Endothelial cell (in vitro differentiated cells): ENCODE results near the gene PPARA. TPM values are rescaled to one million over a fixed set of nuclear protein-coding genes. Genes with fewer than 3 reads are reported as not detected.

Source experiments
- DNase-seq: peaks from one replicate; pipeline ENCODE4 v3.0.0; 2021; ENCODE audit warnings: low spot score
- H3K27ac Mint-ChIP-seq: one replicate; pipeline ENCODE4 v1.8.0; 2021; ENCODE audit warnings: mixed read lengths, inconsistent platforms; ENCODE audit not compliant: unreplicated experiment
- H3K27me3 Mint-ChIP-seq: one replicate; pipeline ENCODE4 v1.8.0; 2021; ENCODE audit warnings: mild to moderate bottlenecking, moderate library complexity, mixed read lengths, inconsistent platforms; ENCODE audit not compliant: unreplicated experiment
- H3K36me3 Mint-ChIP-seq: one replicate; pipeline ENCODE4 v1.8.0; 2021; ENCODE audit warnings: mild to moderate bottlenecking, low read depth, mixed read lengths, inconsistent platforms; ENCODE audit not compliant: unreplicated experiment
- H3K4me1 Mint-ChIP-seq: one replicate; pipeline ENCODE4 v1.8.0; 2021; ENCODE audit warnings: mild to moderate bottlenecking, mixed read lengths, inconsistent platforms; ENCODE audit not compliant: unreplicated experiment
- H3K4me3 Mint-ChIP-seq: one replicate; pipeline ENCODE4 v1.8.0; 2021; ENCODE audit warnings: mild to moderate bottlenecking, mixed read lengths, inconsistent platforms; ENCODE audit not compliant: unreplicated experiment
- H3K9me3 Mint-ChIP-seq: one replicate; pipeline ENCODE4 v1.8.0; 2021; ENCODE audit warnings: mixed read lengths, inconsistent platforms; ENCODE audit not compliant: unreplicated experiment
- total RNA-seq: library from RNA; stranded (reverse); fragmentation: NEBNext Ultra II Directional; extraction: Animal tissue kit (Norgen Biotek cat#: 25700); gene quantifications from one replicate; pipeline ENCODE4 v1.2.1, GENCODE V29; 2021; ENCODE audit not compliant: unreplicated experiment
- TF ChIP-seq, protein P1 (sequence below): fragments of 200-600 bp; sonication (generic); IDR thresholded peaks from one replicate; pipeline ENCODE4 v1.5.0; 2021; ENCODE audit warnings: antibody characterized with exemption; ENCODE audit not compliant: unreplicated experiment

Gene PPARA
- total RNA-seq, 1 donor from 2014 or later = 12.6 TPM

GRCh38 chr22:46212195-46212594 lies 61.9 kb downstream of the PPARA start:
- Mint-ChIP-seq H3K4me3 (no peak overlapping the region), H3K27me3 (peaks cover 2% of the 10 kb centered on the region), H3K27ac (no peak overlapping the region), H3K36me3 (peaks cover 46% of the 10 kb centered on the region), H3K9me3 (peaks cover 6% of the 10 kb centered on the region), H3K4me1 (no peaks in the 10 kb centered on the region)
- no peak for DNase-seq
- TF ChIP-seq, protein P1, sequence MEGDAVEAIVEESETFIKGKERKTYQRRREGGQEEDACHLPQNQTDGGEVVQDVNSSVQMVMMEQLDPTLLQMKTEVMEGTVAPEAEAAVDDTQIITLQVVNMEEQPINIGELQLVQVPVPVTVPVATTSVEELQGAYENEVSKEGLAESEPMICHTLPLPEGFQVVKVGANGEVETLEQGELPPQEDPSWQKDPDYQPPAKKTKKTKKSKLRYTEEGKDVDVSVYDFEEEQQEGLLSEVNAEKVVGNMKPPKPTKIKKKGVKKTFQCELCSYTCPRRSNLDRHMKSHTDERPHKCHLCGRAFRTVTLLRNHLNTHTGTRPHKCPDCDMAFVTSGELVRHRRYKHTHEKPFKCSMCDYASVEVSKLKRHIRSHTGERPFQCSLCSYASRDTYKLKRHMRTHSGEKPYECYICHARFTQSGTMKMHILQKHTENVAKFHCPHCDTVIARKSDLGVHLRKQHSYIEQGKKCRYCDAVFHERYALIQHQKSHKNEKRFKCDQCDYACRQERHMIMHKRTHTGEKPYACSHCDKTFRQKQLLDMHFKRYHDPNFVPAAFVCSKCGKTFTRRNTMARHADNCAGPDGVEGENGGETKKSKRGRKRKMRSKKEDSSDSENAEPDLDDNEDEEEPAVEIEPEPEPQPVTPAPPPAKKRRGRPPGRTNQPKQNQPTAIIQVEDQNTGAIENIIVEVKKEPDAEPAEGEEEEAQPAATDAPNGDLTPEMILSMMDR = no peak

DNA sequence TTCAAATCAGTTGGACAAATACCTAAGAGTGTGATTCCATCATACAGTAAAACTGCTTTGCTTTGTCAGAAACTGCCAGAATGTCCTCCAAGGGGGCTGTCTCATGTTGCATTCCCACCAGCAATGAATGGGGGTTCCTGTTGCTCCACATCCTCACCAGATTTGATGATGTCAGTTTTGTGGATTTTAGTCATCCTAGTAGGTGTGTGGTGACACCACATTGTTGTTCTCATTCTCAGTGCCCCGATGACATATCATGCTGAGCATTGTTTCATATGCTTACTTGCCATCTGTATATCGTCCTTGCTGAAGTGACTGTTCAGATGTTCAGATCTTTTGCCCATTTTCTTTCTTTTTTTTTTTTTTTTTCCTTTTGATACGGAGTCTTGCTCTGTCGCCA lies 62.7 kb downstream of the PPARA start:
- DNase-seq = no peak
- Mint-ChIP-seq H3K27ac (no peak overlapping the region), H3K4me1 (no peaks in the 10 kb centered on the region), H3K9me3 (peaks cover 6% of the 10 kb centered on the region), H3K36me3 (peaks cover 46% of the 10 kb centered on the region), H3K27me3 (peaks cover 2% of the 10 kb centered on the region), H3K4me3 (no peak overlapping the region)
- TF ChIP-seq, protein P1 = no peak

GRCh38 chr22:46214149-46214548 lies 63.8 kb downstream of the PPARA start:
- Mint-ChIP-seq H3K36me3 (peaks cover 38% of the 10 kb centered on the region), H3K4me1 (no peaks in the 10 kb centered on the region), H3K4me3 (no peak overlapping the region), H3K27ac (no peak overlapping the region), H3K27me3 (peaks cover 2% of the 10 kb centered on the region), H3K9me3 (no peaks in the 10 kb centered on the region)
- TF ChIP-seq, protein P1 = no peak
- no peak for DNase-seq

- Mint-ChIP-seq H3K9me3 (no peaks in the 10 kb centered on the region), H3K36me3 (peaks cover 38% of the 10 kb centered on the region), H3K4me1 (no peaks in the 10 kb centered on the region), H3K27ac (no peak overlapping the region), H3K4me3 (no peak overlapping the region), H3K27me3 (peaks cover 2% of the 10 kb centered on the region)
- TF ChIP-seq, protein P1 = no peak
- no peak for DNase-seq
These were observed 64.3 kb downstream of the PPARA start for GRCh38 chr22:46214616-46215015.

DNA sequence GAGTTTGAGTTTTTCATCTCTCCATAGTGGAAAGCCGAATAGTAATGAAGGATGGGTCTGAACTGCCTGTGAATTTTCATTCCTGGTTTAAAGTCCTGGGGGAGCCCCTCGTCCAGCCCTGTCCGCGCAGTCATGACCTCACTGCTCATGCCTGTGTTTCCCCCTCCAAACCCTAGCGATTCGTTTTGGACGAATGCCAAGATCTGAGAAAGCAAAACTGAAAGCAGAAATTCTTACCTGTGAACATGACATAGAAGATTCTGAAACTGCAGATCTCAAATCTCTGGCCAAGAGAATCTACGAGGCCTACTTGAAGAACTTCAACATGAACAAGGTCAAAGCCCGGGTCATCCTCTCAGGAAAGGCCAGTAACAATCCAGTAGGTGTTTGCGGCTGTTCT lies 69.3 kb downstream of the PPARA start:
- H3K27ac Mint-ChIP-seq = no peak overlapping the region
- no peaks in the 10 kb centered on the region for H3K9me3 Mint-ChIP-seq
- no peak overlapping the region for H3K4me3 Mint-ChIP-seq
- no peaks in the 10 kb centered on the region for H3K4me1 Mint-ChIP-seq
- peaks cover 13% of the 10 kb centered on the region for H3K36me3 Mint-ChIP-seq
- H3K27me3 Mint-ChIP-seq = peaks cover 2% of the 10 kb centered on the region
- TF ChIP-seq, protein P1 = no peak
- no peak for DNase-seq
